ENCODE measurements around the gene BBIP1. TPM values are rescaled to one million over a fixed set of nuclear protein-coding genes. Genes with fewer than 3 reads are reported as not detected.

Gene BBIP1
- total RNA-seq, 1 experiment from 2014 or later = 12.7 TPM

DNA sequence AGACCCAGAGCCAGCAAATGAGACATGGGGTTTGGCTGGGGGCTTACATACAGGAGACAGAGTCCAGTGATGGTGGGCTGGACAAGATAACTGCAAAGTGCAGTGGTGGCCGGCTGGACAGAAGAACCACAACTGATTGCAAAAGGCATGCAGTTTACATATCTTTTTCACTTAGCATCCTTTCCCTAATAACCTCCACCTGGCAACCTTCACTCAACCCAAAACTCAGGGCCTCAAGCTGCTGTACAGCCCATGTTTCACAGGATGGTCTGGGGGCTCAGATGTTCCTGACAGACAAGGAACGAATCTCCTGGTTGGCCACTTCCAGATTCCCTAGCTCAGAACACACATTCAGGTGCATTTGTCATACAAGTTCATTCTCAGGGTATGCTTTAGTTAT, 55.0 kb downstream of the BBIP1 start:
- no peak for DNase-seq (ENCODE audit: low spot score)

DNA sequence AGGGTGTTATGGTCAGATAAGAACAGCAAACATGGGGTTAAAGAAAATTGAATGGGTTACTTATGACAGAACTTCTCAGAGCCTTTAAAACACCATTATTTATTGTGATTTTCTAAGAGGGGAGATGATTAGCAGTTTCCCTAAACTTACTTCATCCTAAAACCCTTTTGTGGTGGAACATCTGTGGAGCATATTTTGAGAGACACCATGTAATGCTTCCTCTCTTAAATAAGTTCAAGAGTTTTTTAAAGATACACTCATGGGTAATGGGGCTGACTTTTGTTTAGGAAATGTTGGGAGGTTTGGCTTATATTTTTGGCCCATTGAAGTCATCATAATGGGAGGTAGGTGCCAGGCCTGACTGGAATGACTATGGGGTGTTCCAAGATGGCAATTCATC, 55.6 kb downstream of the BBIP1 start:
- no peak for DNase-seq (ENCODE audit: low spot score)

- no peak for DNase-seq (ENCODE audit: low spot score)
These were observed 56.0 kb downstream of the BBIP1 start for GRCh38 chr10:110862961-110863360.

DNA sequence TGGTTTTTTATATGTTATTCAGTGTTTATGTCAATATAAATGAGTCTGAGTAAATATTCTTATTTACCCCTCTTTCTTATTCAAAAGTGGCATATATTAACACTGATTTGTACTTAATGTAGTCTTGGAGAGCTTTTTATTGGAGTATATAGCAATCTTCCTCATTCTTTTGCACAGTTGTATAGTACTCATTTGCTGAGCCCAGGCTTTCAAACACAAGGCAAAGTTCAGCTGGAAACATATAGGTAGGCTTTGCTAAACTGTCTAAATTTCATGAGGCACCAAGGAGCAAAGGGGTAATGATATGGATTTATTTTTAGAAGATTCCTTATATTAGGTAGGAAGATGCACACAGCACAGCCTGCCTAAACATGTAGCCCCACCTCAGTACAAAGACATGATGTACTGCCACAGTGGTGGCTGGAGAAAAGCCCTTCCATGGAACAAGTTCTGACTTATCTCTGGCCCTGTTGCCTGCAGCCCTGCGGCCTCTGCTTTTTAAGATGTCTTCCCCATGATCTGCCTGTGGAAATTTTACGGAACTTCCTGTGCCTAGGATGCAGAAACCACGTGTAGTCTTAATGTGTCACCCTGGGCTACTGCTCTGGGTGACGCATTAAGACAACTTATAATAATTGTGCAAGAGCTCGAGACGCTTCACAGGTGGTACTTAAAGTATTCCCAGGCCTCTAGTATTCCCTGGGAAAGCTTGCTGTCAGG, 56.9 kb downstream of the BBIP1 start:
- no peak for DNase-seq (ENCODE audit: low spot score)

- DNase-seq (ENCODE audit: low spot score) = no peak
These were observed 57.5 kb downstream of the BBIP1 start for GRCh38 chr10:110861476-110861875.

DNA sequence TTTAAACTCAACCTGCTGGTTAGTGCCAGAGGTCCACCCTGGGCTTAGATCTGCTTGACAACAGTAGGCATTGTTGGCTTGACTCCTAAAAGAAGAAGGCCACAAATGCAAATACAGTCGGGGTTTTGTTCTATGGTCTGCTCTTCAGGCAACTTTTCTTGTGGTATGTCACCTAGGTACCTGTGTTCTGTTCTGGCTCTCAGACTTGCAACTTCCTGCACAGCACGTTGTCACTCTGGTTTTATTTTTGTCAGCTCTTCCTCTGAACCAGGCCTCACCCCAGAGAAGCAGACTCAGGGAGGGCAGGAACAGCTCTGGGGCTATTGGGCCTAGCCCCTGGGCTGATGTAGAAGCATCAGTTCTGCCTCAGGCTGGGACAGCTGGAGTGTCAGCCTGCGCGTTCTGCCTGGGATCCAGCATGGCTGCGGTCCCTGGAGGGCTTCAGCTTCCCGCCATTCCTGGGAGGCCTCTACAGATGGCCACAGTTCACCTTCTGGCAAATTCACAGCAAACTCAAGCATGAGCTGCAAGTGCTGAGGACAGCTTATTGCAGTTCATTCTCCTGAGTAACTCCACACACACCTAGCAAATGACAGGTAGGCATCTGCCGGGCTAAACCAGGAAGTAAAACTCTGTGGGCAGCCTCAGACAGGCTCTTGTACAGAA, 58.3 kb downstream of the BBIP1 start:
- no peak for DNase-seq (ENCODE audit: low spot score)

- DNase-seq (ENCODE audit: low spot score) = no peak
These were observed 59.0 kb downstream of the BBIP1 start for GRCh38 chr10:110859973-110860376.

DNA sequence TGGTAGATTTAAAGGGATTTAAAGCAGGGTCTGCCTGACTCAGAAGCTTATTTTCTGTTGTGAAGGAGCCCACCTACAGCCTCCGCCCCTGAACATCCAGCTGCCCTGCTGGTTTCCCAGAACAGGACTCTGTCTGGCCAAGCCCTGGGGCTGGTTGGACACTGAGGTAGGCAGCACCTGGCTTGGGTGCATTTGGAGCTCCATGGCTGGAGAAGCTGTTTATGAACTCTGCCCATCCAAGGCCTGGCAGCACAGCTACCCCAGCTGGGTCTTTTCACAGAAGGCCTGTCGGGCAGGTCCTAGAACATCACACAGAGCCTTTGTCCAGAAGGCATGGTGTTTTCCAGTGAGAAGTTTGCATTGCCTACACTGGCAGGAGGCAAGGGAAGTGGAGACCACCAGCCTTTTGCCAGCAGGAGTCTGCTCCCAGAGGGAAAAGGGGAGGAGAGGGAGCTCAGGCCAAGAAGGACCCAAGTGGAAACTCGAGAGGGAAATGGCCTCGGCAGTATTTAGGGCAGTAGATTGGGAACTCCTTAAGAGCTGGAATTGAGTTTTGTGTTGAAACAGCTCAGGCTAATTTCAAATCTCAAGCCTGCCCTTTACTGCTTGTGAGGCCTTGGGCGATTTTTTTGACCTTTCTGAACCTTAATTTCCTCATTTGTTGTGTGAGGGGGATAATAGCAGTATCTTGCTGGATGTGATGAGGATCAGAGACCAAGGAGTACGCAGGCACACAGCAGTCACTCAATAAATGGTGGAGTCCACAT, 59.6 kb downstream of the BBIP1 start:
- no peak for DNase-seq (ENCODE audit: low spot score)

GRCh38 chr10:110858297-110858934, 60.6 kb downstream of the BBIP1 start:
- DNase-seq (ENCODE audit: low spot score) = peak; percentile 22

GRCh38 chr10:110857265-110858171, 61.5 kb downstream of the BBIP1 start:
- DNase-seq (ENCODE audit: low spot score) = peak; percentile 26

DNA sequence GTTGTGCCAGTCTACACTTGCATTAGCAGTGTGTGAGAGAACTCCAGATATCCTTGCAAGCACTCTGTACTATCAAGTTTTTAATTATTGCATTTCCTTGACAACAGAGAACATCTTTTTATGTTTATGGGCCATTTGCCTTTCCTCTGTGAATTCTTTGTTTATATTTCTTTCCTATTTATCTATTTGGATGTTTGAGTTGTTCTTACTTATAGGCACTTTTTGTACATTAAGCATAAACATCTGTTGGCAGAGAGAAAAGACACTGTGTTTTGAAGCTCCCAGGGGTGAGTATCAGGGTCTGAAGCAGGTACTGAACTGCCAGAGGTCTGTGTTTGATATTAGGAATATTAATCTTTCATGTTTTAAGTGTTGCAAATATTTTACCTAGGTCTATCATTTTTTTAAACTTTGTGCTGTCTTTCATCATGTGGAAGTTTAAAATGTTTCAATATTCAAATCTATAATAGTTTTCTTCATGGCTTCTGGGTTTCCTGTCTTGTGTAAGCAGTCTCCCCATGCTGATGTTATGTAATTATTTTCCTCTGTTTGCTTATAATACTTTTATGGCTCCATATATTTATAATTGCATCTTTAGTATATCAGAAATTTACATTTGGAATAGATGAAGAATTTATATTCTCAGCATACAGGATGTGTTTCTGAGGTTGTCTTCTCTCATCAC, 64.9 kb downstream of the BBIP1 start:
- DNase-seq (ENCODE audit: low spot score) = no peak

DNA sequence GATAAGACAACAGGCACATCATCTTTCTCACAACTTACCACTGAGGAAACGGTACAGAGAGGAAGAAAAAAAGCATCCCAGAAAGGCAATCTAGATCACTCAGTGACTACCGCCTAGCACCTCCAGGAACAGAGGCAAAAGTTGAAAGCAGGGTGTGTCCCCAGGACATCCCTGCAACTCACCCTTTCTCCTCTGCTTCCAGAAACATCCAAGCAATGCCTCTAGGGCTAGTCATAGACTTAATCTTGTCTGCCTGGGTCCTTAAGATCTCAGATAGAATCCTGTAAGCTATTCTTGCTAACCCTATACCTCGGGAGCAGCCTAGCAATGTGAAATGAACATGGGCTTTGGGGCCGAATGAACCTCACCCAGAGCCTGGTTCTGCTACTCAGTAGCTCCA, 66.0 kb downstream of the BBIP1 start:
- no peak for DNase-seq (ENCODE audit: low spot score)

- DNase-seq (ENCODE audit: low spot score) = peak; percentile 29
These were observed 66.6 kb downstream of the BBIP1 start for GRCh38 chr10:110852255-110852896.

GRCh38 chr10:110851020-110851612, 67.9 kb downstream of the BBIP1 start:
- DNase-seq (ENCODE audit: low spot score) = no peak

GRCh38 chr10:110850099-110850498, 68.9 kb downstream of the BBIP1 start:
- DNase-seq (ENCODE audit: low spot score) = no peak
